Measurements from ENCODE around the gene TMED6.
"Not testable (repeated sequence)": the region's sequence is repeated elsewhere in the genome, so short reads cannot be mapped to it uniquely, and the experiment has no call there.

Gene TMED6

GRCh38 chr16:69351309-69352027, at the start of gene TMED6:
Gene TMED6, minus strand, starts transcription at chr16:69351786. Its CDS starts 33 bp downstream, at chr16:69351753.
- no peak for DNase-seq

- DNase-seq: no peak
Observed at GRCh38 chr16:69399361-69399760, 47.8 kb upstream of the TMED6 start.

GRCh38 chr16:69397821-69398521, 46.4 kb upstream of the TMED6 start:
- DNase-seq: no peak

- no peak for DNase-seq
Observed at GRCh38 chr16:69396187-69397061, 44.8 kb upstream of the TMED6 start.

GRCh38 chr16:69395859-69396186, 44.2 kb upstream of the TMED6 start:
- no peak for DNase-seq

DNA sequence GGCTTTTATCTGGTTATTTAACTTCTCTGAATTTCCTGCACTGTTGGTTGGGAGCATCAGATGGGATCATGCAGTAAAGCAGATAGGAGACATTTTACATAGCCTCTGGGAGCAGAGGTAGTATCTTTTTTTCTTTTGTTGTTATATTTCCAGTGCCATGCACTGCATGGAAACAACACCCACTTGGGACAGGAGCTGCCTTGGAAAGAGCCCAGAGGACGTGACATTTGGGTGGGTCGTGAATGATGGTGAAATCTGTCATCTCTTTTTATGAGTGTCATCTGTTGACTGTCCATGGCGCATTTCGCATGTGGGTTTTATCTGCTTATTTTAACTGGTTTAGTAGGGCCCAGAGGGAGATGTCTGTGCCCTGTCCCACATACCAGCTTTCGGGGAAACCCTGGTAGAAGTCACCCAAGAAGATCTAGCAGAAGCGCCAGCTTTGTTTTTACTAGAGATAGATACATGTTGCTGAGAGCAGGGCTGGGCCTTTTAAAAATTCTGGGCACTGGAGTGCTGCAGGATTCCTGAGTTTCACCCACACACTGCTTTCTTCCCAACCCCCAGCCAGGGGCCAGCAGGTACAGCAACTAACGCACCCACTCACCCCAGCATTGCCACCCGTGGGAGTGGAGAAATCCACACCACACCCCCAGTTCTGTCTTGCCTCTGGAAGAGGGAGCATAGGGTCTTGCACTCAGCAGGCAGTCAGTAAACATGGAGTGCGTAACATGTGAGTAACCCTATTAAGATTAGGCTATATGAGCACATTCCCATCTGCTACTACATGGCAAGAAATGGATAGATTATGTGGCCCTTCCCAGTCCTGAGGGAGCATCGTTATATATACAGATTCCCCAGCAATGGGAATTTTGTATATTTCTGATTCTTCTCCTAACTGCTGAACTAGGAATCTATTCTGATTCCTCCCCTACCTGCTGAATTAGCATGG, 42.6 kb upstream of the TMED6 start:
- DNase-seq: no peak

DNA sequence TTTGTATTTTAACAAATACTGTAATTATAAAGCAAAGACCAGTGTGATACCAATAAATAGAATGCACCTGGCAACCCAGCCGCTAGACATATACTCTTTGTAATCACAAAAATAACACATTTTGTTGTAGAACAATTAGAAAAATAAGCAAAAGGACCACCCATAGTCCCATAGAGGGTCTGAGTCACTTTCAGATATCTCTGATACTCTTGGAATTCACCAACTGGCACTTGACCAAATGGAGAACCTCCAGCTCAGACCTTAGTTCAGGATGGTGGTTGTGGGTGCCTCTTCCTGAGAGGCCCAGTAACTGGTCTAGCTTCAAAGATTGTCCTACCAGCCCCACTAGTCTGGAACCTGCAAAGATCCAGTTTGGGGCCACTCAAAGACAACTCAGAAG, 35.0 kb upstream of the TMED6 start:
- DNase-seq: no peak

- no peak for DNase-seq
Observed at GRCh38 chr16:69384974-69385373, 33.4 kb upstream of the TMED6 start.

DNA sequence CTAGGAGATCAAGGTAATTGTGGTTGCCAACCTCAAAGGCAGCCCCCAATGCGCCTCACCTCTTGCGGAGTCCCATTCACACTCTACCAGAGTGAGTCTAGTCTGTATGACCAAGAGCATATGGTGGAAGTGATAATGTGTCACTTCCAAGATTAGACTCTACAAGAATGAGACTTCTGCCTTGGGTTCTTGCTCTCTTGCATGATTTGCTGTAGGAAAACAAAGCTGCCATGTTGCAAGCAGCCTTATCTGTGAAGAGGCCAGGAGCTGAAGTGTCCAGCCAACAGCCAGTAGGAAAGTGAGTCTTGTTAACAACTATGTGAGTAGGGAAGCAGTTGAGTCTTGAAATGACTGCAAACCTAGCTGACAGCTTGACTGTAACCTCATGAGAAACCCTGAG, 30.8 kb upstream of the TMED6 start:
- no peak for DNase-seq

GRCh38 chr16:69381231-69381630, 29.6 kb upstream of the TMED6 start:
- DNase-seq: no peak

- DNase-seq: no peak
Observed at GRCh38 chr16:69378760-69379159, 27.2 kb upstream of the TMED6 start.

- no peak for DNase-seq
Observed at GRCh38 chr16:69378036-69378435, 26.4 kb upstream of the TMED6 start.

DNA sequence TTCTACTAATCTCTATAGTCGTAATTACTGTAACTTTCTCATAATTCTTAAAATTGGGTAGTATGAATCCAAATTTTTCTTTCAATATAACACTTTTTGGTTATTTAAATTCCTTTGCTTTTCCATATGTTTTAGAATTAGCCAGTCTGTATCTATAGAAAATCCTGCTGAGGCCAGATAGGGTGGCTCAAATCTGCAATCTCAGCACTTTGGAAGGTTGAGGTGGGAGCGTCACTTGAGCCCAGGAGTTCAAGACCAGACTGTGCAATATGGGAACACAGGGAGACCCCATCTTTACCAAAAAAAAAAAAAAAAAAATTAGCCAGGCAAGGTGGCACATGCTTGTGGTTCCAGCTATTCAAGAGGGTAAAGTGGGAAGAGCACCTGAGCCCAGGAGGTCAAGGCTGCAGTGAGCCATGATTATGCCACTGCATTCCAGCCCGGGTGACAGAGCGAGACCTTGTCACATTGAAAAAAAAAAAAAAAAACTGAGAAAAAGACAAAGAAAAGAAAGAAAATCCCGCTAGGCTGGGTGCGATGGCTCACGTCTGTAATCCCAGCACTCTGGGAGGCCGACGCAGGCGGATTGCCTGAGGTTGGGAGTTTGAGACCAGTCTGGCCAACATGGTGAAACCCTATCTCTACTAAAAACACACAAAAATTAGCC, 24.9 kb upstream of the TMED6 start:
- DNase-seq: no peak

DNA sequence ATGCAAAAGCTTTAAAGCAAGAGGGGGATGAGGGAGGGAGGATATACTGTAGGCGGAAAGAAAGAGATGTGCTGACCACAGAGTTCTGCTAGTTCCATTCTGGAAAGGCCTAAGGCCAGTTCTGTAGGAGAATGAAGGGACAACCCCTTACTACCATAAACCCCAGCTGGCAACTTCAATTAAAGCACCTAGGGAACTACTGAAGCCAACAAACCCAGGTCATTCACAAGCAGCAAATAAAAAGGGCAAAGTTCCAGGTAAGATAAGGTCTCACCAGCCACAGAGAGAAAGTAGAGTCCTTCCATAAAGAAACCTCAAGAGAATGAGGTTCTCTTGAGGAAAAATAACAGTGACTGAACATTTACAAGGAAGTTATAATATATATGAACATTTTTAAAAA, 21.4 kb upstream of the TMED6 start:
- DNase-seq: no peak

- no peak for DNase-seq
Observed at GRCh38 chr16:69371564-69371963, 20.0 kb upstream of the TMED6 start.

- DNase-seq: no peak
Observed at GRCh38 chr16:69368866-69369265, 17.3 kb upstream of the TMED6 start.

DNA sequence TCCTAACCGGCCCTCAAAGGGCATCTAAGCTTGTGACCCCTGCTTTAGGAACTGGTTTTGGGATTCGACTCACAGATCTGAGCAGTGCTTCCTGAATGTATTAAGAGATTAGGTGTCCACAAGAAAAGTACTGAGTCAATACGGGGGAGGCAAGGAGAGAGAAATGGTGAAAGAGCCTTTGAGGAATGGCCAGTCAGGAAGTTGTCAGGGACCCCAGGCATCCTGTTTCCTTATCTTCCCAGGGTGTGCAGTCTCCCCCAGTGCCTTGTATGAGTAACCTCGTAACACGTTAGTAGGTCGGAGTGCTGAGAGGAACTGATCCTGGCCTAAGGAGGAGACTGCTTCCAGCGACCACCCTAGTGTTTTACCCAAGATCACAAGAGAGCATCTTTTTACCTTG, 16.4 kb upstream of the TMED6 start:
- no peak for DNase-seq

DNA sequence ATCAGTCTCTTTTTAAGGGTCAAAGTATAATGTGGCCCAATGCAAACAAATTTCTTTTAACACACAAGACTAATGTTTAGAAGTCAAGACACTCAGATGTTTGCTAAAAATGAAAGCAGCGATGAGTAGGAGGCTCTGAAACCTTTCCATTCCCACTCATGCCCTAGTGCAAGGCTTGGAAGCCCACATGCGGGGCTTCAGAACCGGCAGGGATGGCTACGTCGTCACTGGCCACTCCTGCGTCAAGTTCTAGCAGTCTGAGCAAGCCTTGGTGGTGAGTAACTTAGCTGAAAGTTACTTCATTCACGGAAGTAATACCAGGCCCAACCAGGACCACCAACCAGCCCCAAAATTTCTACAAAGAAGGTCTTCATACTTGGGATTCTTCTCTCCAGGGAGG, 14.8 kb upstream of the TMED6 start:
- no peak for DNase-seq

GRCh38 chr16:69365901-69366300, 14.3 kb upstream of the TMED6 start:
- DNase-seq: no peak

DNA sequence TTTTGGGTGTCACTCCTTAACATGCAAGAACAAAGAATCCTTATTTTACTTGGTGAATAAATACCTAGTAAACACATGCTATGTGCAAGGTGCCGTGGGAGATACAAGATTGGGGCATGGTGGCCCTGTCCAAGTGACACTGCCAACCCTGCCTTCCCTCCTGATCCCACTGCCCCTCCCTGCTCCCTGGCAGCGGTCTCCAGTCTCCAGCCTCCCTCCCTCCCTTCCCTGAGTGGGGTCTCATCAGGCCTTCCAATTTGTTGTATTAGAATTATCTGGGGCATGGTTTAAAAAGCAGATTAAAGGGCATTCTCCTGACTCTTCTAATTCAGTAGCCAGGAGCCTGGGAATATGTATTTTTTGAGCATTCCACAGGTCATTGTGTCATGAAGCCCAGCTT, 12.5 kb upstream of the TMED6 start:
- no peak for DNase-seq

GRCh38 chr16:69363281-69363717, 11.7 kb upstream of the TMED6 start:
- DNase-seq: no peak

GRCh38 chr16:69360070-69360469, 8.5 kb upstream of the TMED6 start:
- DNase-seq: not testable (repeated sequence)
